Neural cell (in vitro differentiated cells): ENCODE measurements around the gene TMEM208. TPM values are rescaled to one million over a fixed set of nuclear protein-coding genes. Genes with fewer than 3 reads are reported as not detected.

Source experiments
- H2AFZ ChIP-seq: fragments of 200-600, 300-800 bp; sonication (generic), shearing (Covaris generic); 2 replicates; pipeline ENCODE4 v1.6.0; 2014; ENCODE audit warnings: low read depth, mild to moderate bottlenecking, antibody characterized with exemption, low read length, moderate library complexity
- H3F3A ChIP-seq: fragments of 200-600 bp; shearing (Covaris generic); 2 replicates; pipeline ENCODE4 v1.6.1; 2016; ENCODE audit warnings: mild to moderate bottlenecking, moderate library complexity, mixed read lengths, antibody characterized with exemption, low read length; ENCODE audit not compliant: insufficient read depth, poor library complexity, severe bottlenecking
- H3K27ac ChIP-seq: fragments of 200-600, 300-800 bp; sonication (generic), shearing (Covaris generic); 2 replicates; pipeline ENCODE4 v1.5.1; 2014; ENCODE audit warnings: mild to moderate bottlenecking, low read length, moderate library complexity
- H3K27me3 ChIP-seq: fragments of 300-800, 200-600 bp; sonication (generic), shearing (Covaris generic); 2 replicates; pipeline ENCODE4 v1.6.0; 2014; ENCODE audit warnings: mild to moderate bottlenecking, low read depth, low read length, moderate library complexity; ENCODE audit not compliant: insufficient read depth
- H3K36me3 ChIP-seq: fragments of 300-800, 200-600 bp; sonication (generic), shearing (Covaris generic); 2 replicates; pipeline ENCODE4 v1.5.1; 2014; ENCODE audit warnings: mild to moderate bottlenecking, antibody characterized with exemption, low read length, moderate library complexity; ENCODE audit not compliant: insufficient read depth
- H3K4me2 ChIP-seq: fragments of 300-800, 200-600 bp; sonication (generic), shearing (Covaris generic); 2 replicates; pipeline ENCODE4 v1.6.0; 2014; ENCODE audit warnings: mild to moderate bottlenecking, low read length
- H3K4me3 ChIP-seq: fragments of 300-800, 200-600 bp; sonication (generic), shearing (Covaris generic); 2 replicates; pipeline ENCODE4 v1.5.1; 2014; ENCODE audit warnings: mild to moderate bottlenecking, low read length, moderate library complexity
- H3K79me2 ChIP-seq: fragments of 200-600 bp; shearing (Covaris generic); replicated peaks from 2 replicates; pipeline ENCODE4 v1.6.0; 2014; ENCODE audit warnings: mild to moderate bottlenecking, low read length, moderate library complexity; ENCODE audit not compliant: insufficient read depth
- H3K9ac ChIP-seq: fragments of 300-800, 200-600 bp; sonication (generic), shearing (Covaris generic); 2 replicates; pipeline ENCODE4 v1.6.1; 2016; ENCODE audit warnings: mild to moderate bottlenecking, low read length, mixed read lengths
- H3K9me2 ChIP-seq: fragments of 200-600 bp; shearing (Covaris generic); 2 replicates; pipeline ENCODE4 v1.6.1; 2016; ENCODE audit warnings: mild to moderate bottlenecking, low read length, mixed read lengths; ENCODE audit not compliant: insufficient read depth
- H3K9me3 ChIP-seq: fragments of 200-600, 300-800 bp; sonication (generic), shearing (Covaris generic); 2 replicates; pipeline ENCODE4 v1.6.1; 2016; ENCODE audit warnings: mild to moderate bottlenecking, mixed run types, low read length, moderate library complexity, mixed read lengths
- H4K20me1 ChIP-seq: fragments of 200-600 bp; shearing (Covaris generic); 2 replicates; pipeline ENCODE4 v1.6.1; 2016; ENCODE audit warnings: mild to moderate bottlenecking, mixed run types; ENCODE audit not compliant: insufficient read depth
- EP300 ChIP-seq: fragments of 450-650 bp; conservative IDR thresholded peaks from 2 replicates; pipeline ENCODE4 v1.6.1; 2014; ENCODE audit warnings: antibody characterized with exemption, mild to moderate bottlenecking, moderate library complexity; ENCODE audit not compliant: poor library complexity, severe bottlenecking
- EZH2 ChIP-seq: fragments of 200-600, 300-800 bp; shearing (Covaris generic), sonication (generic); IDR thresholded peaks from 2 replicates; pipeline ENCODE4 v1.6.1; 2014; ENCODE audit warnings: antibody characterized with exemption, low read length, borderline replicate concordance, mild to moderate bottlenecking; ENCODE audit not compliant: insufficient read depth, poor library complexity, severe bottlenecking
- MXI1 ChIP-seq: fragments of 450-650 bp; conservative IDR thresholded peaks from 2 replicates; pipeline ENCODE4 v1.6.1; 2014; ENCODE audit warnings: antibody characterized with exemption, mild to moderate bottlenecking; ENCODE audit not compliant: poor library complexity, severe bottlenecking
- POLR2AphosphoS5 ChIP-seq: IDR thresholded peaks from 2 replicates; pipeline ENCODE4 v1.6.1; 2012
- RAD21 ChIP-seq: fragments of 450-650 bp; conservative IDR thresholded peaks from 2 replicates; pipeline ENCODE4 v1.6.1; 2014; ENCODE audit warnings: antibody characterized with exemption, mild to moderate bottlenecking, moderate library complexity
- SMC3 ChIP-seq: fragments of 450-650 bp; conservative IDR thresholded peaks from 2 replicates; pipeline ENCODE4 v1.6.1; 2014; ENCODE audit warnings: antibody characterized with exemption, mild to moderate bottlenecking, moderate library complexity; ENCODE audit not compliant: poor library complexity
- TAF1 ChIP-seq: IDR thresholded peaks from 2 replicates; pipeline ENCODE4 v1.6.1; 2012; ENCODE audit warnings: low read depth
- polyA plus RNA-seq: library from polyadenylated mRNA; depleted of rRNA; stranded (reverse); fragments of >200 nt; gene quantifications from 2 replicates; pipeline ENCODE4 v1.2.3, GENCODE V29; 2014
- TF ChIP-seq, protein P1 (sequence below): IDR thresholded peaks from 2 replicates; pipeline ENCODE4 v1.6.1; 2012; ENCODE audit warnings: borderline replicate concordance
- TF ChIP-seq, protein P2 (sequence below): fragments of 450-650 bp; IDR thresholded peaks from 2 replicates; pipeline ENCODE4 v1.5.1; 2014; ENCODE audit warnings: antibody characterized with exemption, mild to moderate bottlenecking, moderate library complexity; ENCODE audit not compliant: poor library complexity, severe bottlenecking

Gene TMEM208
- polyA plus RNA-seq, 1 donor from 2014 or later = 53.5 TPM

GRCh38 chr16:67187175-67187890, 39.6 kb upstream of the TMEM208 start:
- no peak overlapping the region for H3K9ac ChIP-seq
- no peaks in the 10 kb centered on the region for H3K36me3 ChIP-seq
- no peaks in the 10 kb centered on the region for H3K9me3 ChIP-seq
- no peak overlapping the region for H3K4me3 ChIP-seq
- no peak overlapping the region for H3K27ac ChIP-seq
- H3K9me2 ChIP-seq = no peaks in the 10 kb centered on the region
- no peaks in the 10 kb centered on the region for H3F3A ChIP-seq
- no peaks in the 10 kb centered on the region for H3K27me3 ChIP-seq
- H2AFZ ChIP-seq = no peak overlapping the region
- peaks cover 13% of the 10 kb centered on the region for H3K79me2 ChIP-seq
- no peak overlapping the region for H3K4me2 ChIP-seq
- TF ChIP-seq POLR2AphosphoS5 (no peak), SMC3 (no peak), EZH2 (no peak), EP300 (no peak), TAF1 (no peak), MXI1 (no peak), RAD21 (no peak)
- TF ChIP-seq, protein P1, sequence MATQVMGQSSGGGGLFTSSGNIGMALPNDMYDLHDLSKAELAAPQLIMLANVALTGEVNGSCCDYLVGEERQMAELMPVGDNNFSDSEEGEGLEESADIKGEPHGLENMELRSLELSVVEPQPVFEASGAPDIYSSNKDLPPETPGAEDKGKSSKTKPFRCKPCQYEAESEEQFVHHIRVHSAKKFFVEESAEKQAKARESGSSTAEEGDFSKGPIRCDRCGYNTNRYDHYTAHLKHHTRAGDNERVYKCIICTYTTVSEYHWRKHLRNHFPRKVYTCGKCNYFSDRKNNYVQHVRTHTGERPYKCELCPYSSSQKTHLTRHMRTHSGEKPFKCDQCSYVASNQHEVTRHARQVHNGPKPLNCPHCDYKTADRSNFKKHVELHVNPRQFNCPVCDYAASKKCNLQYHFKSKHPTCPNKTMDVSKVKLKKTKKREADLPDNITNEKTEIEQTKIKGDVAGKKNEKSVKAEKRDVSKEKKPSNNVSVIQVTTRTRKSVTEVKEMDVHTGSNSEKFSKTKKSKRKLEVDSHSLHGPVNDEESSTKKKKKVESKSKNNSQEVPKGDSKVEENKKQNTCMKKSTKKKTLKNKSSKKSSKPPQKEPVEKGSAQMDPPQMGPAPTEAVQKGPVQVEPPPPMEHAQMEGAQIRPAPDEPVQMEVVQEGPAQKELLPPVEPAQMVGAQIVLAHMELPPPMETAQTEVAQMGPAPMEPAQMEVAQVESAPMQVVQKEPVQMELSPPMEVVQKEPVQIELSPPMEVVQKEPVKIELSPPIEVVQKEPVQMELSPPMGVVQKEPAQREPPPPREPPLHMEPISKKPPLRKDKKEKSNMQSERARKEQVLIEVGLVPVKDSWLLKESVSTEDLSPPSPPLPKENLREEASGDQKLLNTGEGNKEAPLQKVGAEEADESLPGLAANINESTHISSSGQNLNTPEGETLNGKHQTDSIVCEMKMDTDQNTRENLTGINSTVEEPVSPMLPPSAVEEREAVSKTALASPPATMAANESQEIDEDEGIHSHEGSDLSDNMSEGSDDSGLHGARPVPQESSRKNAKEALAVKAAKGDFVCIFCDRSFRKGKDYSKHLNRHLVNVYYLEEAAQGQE = no peak
- TF ChIP-seq, protein P2, sequence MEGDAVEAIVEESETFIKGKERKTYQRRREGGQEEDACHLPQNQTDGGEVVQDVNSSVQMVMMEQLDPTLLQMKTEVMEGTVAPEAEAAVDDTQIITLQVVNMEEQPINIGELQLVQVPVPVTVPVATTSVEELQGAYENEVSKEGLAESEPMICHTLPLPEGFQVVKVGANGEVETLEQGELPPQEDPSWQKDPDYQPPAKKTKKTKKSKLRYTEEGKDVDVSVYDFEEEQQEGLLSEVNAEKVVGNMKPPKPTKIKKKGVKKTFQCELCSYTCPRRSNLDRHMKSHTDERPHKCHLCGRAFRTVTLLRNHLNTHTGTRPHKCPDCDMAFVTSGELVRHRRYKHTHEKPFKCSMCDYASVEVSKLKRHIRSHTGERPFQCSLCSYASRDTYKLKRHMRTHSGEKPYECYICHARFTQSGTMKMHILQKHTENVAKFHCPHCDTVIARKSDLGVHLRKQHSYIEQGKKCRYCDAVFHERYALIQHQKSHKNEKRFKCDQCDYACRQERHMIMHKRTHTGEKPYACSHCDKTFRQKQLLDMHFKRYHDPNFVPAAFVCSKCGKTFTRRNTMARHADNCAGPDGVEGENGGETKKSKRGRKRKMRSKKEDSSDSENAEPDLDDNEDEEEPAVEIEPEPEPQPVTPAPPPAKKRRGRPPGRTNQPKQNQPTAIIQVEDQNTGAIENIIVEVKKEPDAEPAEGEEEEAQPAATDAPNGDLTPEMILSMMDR = no peak
- H4K20me1 ChIP-seq = no peaks in the 10 kb centered on the region

- H3F3A ChIP-seq = no peaks in the 10 kb centered on the region
- H2AFZ ChIP-seq = no peak overlapping the region
- H3K4me3 ChIP-seq = no peak overlapping the region
- H3K36me3 ChIP-seq = no peaks in the 10 kb centered on the region
- H3K79me2 ChIP-seq = peaks cover 13% of the 10 kb centered on the region
- H4K20me1 ChIP-seq = no peaks in the 10 kb centered on the region
- no peaks in the 10 kb centered on the region for H3K9me2 ChIP-seq
- H3K9ac ChIP-seq = no peak overlapping the region
- H3K9me3 ChIP-seq = no peaks in the 10 kb centered on the region
- no peak for TF ChIP-seq EZH2
- no peak for TF ChIP-seq TAF1
- TF ChIP-seq, protein P2 = no peak
- TF ChIP-seq RAD21 = no peak
- no peak for TF ChIP-seq POLR2AphosphoS5
- TF ChIP-seq EP300 = no peak
- TF ChIP-seq, protein P1 = no peak
- no peaks in the 10 kb centered on the region for H3K27me3 ChIP-seq
- H3K4me2 ChIP-seq = no peak overlapping the region
- no peak overlapping the region for H3K27ac ChIP-seq
Measured at GRCh38 chr16:67188323-67188722, 38.6 kb upstream of the TMEM208 start.
